ENCODE results near the gene PRLHR. TPM values are rescaled to one million over a fixed set of nuclear protein-coding genes. Genes with fewer than 3 reads are reported as not detected.

PRLHR gene
- total RNA-seq, 4 donors from 2014 or later: 0.90 to 2.4 (median 2.1) TPM

- no peak overlapping the region for H3K27ac ChIP-seq
- intact Hi-C loops (cut with DNase I; ENCODE audit: low total_unique reads): no loop called here
- TF ChIP-seq CTCF (IDR thresholded peaks at IDR 0.05): no peak
- TF ChIP-seq POLR2A (IDR thresholded peaks at IDR 0.05): no peak
- H3K4me3 ChIP-seq: no peak overlapping the region
- no peaks in the 10 kb centered on the region for H3K9me3 ChIP-seq
- no peaks in the 10 kb centered on the region for H3K36me3 ChIP-seq
- no peaks in the 10 kb centered on the region for H3K4me1 ChIP-seq
- H3K27me3 ChIP-seq: no peaks in the 10 kb centered on the region
- DNase-seq: no peak
Observed at GRCh38 chr10:118544401-118544948, 51.0 kb downstream of the PRLHR start.

GRCh38 chr10:118543714-118544400 lies 51.6 kb downstream of the PRLHR start:
- Histone ChIP-seq H3K27me3 (no peaks in the 10 kb centered on the region), H3K36me3 (no peaks in the 10 kb centered on the region), H3K27ac (no peak overlapping the region), H3K4me1 (no peaks in the 10 kb centered on the region), H3K9me3 (no peaks in the 10 kb centered on the region), H3K4me3 (no peak overlapping the region)
- no peak for DNase-seq
- intact Hi-C loops (cut with DNase I; ENCODE audit: low total_unique reads): no loop called here
- TF ChIP-seq CTCF (IDR thresholded peaks at IDR 0.05) (peak; percentile 23 to 45 (median 32)), POLR2A (IDR thresholded peaks at IDR 0.05) (no peak)

GRCh38 chr10:118542745-118543144 lies 52.7 kb downstream of the PRLHR start:
- no peak overlapping the region for H3K27ac ChIP-seq
- TF ChIP-seq POLR2A (IDR thresholded peaks at IDR 0.05) (no peak), CTCF (IDR thresholded peaks at IDR 0.05) (no peak)
- intact Hi-C loops (cut with DNase I; ENCODE audit: low total_unique reads): no loop called here
- no peaks in the 10 kb centered on the region for H3K36me3 ChIP-seq
- no peak for DNase-seq
- H3K9me3 ChIP-seq: no peaks in the 10 kb centered on the region
- H3K4me1 ChIP-seq: no peaks in the 10 kb centered on the region
- H3K27me3 ChIP-seq: no peaks in the 10 kb centered on the region
- no peak overlapping the region for H3K4me3 ChIP-seq

- Histone ChIP-seq H3K27me3 (no peaks in the 10 kb centered on the region), H3K4me1 (no peaks in the 10 kb centered on the region), H3K36me3 (no peaks in the 10 kb centered on the region), H3K4me3 (no peak overlapping the region), H3K9me3 (no peaks in the 10 kb centered on the region), H3K27ac (no peak overlapping the region)
- no peak for DNase-seq
- intact Hi-C loops (cut with DNase I; ENCODE audit: low total_unique reads): no loop called here
- TF ChIP-seq CTCF (IDR thresholded peaks at IDR 0.05): no peak
- TF ChIP-seq POLR2A (IDR thresholded peaks at IDR 0.05): no peak
Observed at GRCh38 chr10:118542205-118542604, 53.2 kb downstream of the PRLHR start.

- TF ChIP-seq POLR2A (IDR thresholded peaks at IDR 0.05) (no peak), CTCF (IDR thresholded peaks at IDR 0.05) (no peak)
- Histone ChIP-seq H3K27ac (no peak overlapping the region), H3K36me3 (no peaks in the 10 kb centered on the region), H3K4me3 (no peak overlapping the region), H3K27me3 (no peaks in the 10 kb centered on the region), H3K4me1 (no peaks in the 10 kb centered on the region), H3K9me3 (no peaks in the 10 kb centered on the region)
- intact Hi-C loops (cut with DNase I; ENCODE audit: low total_unique reads): no loop called here
- DNase-seq: no peak
Observed at GRCh38 chr10:118541718-118542117, 53.7 kb downstream of the PRLHR start.

Other genes with a start within 250 kb of the PRLHR start
- 10 to 100 TPM; 24.8 to 61.0 (median 29.6) TPM for gene CACUL1, start 159.3 kb upstream of the PRLHR start, total RNA-seq

Measured in uterus (tissue), 4 donors.